Anterior cingulate cortex (tissue), 58 donors: ENCODE data around the gene KLK10.

Experiments used
- DNase-seq, 58 donors: peaks; one replicate each; lab custom pipeline; 2025; lab: John Stamatoyannopoulos, UW

KLK10 gene

DNA sequence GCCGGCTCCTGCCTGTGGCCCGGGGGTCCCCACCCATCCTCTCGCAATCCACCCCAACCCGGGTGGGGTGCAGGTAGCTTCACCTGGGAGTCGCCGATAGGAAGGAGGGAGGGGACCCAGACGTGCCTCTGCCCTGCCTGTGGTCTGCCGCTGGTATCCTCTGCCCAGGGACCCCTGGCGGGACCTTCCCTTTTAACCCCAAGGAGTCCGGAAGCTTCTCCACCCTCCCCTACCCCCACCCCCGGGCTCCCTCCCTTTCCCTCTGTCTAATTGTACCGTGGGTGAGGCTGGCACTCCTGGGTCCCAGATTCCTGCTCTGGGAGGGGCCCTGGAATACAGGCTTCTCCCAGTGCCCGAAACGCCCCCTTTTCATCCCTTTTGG lies at the start of gene KLK10:
KLK10 (minus strand) TSS at position 166 of the 382 bp plus-strand sequence. CDS start 579 bp downstream, outside the sequence.
- DNase-seq: no peak

DNA sequence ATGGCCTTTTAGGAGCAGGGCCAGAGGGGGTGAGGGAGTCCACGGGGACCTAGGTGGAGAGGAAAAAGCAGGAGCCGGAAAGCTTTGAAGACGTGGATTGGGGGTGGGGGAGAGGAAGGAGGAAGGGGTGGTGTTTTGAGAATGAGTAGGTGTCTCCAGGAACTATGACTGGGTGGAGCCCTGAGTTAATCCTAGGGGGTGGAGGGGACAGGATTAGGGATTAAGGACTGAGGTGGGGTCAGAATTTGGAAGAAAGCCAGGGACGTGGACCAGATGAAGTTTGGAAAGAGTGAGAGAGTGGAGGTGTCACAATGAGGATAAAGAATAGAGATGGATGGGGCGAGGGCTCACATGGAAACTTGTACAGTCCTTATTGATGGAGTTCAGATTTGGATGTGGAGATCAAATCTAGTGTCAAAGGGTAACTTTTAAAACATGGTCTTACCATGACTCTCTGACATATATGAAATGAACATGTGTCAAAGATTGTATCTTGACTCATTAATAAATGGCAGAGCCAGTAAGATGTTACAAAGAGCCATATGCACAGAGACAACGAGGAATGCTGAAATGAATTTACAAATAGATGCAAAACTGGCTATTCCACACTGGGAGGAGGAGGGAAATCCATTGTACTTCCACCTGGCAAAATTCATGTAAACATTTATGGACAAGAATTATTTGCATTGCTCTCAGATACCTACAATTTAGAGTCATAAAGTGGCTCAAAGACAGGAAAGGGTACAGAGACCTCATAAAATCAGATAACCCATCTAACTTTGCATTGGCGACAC lies 47.1 kb upstream of the KLK10 start:
- DNase-seq: no peak

GRCh38 chr19:51065221-51065960 lies 45.9 kb upstream of the KLK10 start:
- DNase-seq: no peak

GRCh38 chr19:51064534-51065220 lies 45.2 kb upstream of the KLK10 start, which contains the start of gene KLK13:
Gene KLK13, minus strand, starts transcription at chr19:51065092. Its CDS starts 25 bp downstream, at chr19:51065067.
- no peak for DNase-seq

DNA sequence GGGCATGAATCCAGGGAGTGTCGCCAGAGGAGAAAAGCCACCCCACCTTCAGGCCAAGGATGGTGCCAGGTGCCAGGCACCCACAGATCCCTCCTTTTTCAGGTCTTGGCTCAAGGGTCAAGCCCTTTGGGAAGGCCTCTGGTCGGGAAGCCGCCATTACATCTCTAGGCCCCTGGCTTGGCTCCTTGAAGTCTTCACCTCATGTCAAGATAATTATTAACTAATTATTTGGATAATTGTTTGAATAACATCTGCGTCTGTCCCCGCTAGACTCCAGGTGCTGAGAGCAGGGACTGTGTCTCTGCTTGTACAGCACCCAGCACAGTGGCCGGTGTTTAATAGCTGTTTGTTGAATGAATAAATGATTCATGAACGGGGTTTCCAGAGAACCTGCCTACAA lies 44.2 kb upstream of the KLK10 start:
- DNase-seq: no peak

GRCh38 chr19:51060973-51061372 lies 41.5 kb upstream of the KLK10 start:
- DNase-seq: no peak

GRCh38 chr19:51060336-51060735 lies 40.8 kb upstream of the KLK10 start:
- no peak for DNase-seq

- no peak for DNase-seq
Measured at GRCh38 chr19:51059715-51060114, 40.2 kb upstream of the KLK10 start.

- DNase-seq: no peak
Measured at GRCh38 chr19:51055866-51056265, 36.4 kb upstream of the KLK10 start.

DNA sequence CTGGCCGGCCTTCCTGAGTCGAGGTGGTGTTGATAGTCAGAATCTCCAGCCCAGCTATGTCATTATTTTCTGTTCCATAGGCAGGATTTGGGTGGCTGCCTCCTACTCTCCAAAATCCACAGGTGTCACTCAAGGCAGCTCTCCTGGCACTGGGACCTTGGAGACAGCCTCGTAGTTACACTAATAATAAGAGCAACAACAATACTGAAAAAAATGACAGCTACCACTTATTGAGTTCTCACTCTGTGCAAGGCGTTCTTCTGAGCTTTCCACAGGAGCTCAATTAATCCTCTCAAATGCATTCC lies 27.5 kb upstream of the KLK10 start:
- DNase-seq: no peak

DNA sequence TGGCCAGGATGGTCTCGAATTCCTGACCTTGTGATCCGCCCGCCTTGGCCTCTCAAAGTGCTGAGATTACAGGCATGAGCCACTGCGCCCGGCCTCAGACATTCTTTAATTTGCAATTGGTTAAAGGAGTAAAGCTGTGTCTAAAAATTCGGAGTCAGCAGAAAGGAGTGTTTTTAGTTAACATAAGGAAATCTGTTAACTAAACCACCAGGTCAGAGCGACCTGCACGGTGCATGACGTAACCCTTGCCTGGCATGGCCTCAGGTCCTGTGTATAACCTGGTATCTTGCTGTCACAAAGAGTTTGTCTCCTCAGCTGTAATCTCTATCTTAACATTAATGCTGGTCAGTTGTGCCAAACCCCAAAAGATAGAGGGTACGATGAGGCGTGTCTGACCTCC lies 24.8 kb upstream of the KLK10 start:
- no peak for DNase-seq

DNA sequence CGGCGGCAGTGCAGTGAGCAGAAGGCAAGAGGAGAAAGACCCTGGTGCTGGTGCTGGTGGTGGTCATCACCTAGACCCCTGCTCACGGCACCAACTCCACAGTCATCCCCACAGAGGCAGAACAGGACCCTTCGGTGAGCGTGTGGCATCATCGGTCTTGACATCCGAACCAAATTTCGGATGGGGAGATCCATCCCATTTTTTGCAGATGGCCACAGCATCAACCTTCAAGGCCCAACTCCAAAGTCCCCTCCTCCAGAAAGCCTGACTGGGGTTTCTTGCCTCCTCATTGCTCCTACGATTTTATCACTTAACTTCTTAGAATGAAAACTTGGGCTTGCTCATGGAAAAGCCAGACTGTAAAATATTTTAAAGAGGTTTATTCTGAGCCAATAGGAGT lies 24.0 kb upstream of the KLK10 start:
- no peak for DNase-seq

GRCh38 chr19:51040151-51040550 lies 20.6 kb upstream of the KLK10 start:
- DNase-seq: no peak

GRCh38 chr19:51036519-51036918 lies 17.0 kb upstream of the KLK10 start:
- DNase-seq: no peak

DNA sequence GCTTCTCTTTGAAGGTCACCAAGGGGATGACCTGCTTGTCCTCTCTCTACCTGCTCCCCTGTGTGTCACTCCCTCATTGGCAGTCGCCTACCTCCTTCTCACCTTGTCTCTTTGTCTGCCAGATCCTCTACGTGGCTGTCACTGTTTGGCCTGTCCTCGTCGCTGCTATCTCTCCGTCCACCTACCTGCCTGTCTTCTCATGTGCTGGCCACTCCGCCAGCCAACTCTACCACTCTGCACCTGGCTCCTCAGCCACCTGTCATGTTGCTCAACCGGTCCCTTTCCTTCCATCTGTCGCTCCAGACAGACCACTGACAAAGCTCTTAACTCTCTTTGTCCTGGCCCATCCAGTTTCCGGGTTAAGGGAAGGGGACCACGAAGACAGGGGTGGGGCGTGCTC lies 15.2 kb upstream of the KLK10 start, which contains the start of gene KLK12:
KLK12 (minus strand) TSS at position 299 of the 400 bp plus-strand sequence. CDS start 381 bp downstream, outside the sequence.
- DNase-seq: no peak

DNA sequence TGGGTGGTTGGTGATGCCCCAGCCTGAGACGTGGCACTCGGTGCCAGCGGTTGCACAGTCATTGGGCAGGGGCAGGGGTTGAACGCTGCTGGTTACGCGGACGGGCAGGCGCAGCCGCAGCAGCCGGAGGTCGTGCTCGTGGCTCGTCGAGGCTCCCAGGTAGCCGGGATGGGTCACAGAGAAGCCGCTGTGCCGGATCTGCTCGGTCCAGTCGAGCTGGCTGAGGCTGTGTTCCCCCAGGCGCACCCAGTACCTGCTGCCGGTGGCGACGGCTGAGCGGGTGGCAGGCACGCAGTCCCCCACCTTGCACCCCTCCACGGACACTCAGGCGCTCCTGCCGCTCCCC lies 12.3 kb upstream of the KLK10 start:
- DNase-seq: no peak

DNA sequence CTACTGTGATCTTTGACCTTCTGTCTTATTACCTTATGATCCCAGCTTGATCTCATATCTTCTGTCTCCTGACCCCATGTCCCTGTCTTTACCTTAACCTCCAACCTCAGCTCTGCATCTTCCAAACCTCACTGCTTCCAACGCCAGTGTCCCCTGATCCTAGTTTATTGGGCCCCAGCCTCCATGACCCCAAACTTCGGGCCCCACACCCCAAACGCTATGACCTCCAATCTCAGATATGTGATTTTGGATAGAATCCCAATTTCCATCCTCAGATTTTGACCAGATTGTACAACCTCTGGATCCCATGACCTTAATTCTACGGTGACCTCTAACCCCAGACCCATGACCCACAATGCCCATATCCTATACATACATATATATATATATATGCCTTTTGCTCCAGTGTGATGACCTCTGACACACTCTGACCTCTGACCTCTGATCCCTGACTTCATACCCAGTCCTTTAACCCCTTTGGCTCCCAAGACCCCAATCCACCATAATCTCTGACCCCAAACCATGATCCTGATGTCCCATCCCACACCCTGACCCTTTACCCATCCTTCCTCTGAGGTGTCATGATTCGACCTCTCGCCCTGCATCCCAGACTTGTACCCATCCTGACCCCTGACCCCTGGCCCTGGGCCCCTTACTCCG lies 11.8 kb upstream of the KLK10 start:
- DNase-seq: no peak

DNA sequence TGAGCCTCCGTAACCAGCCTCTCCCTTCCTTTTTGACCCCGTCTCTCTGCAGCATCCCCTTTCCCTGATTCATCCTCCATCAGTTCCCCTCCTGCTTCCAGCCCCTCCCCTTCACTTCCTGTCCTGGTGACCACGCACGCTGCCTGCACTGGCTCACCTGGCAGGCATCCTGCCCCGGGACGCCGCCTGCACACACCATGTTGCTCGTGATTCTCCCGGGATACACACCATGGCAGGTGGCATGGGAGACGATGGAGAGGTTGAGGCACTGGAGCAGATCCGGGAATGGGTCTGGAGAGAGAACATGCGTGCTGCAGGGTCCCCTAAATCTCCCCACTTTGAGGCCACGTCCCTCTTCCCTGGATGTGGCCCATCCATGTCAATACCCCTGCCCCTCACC lies 11.1 kb upstream of the KLK10 start:
- no peak for DNase-seq

DNA sequence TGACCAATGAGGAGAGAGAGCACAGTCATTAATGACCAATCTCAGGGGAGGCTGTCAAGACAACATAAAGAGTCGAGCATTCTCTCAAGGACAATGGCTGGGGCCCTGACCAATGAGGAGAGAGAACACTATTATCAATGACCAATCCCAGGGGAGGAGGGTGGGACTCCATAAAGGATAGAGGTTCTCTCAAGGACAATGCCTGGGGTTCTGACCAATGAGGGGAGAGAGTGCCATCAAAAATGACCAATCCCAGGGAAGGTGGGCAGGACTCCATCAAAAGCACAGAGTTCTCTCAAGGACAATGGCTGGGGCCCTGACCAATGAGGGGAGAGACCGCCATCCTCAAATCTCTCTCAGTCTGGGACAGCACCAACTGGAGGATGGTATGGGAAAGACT lies 10.2 kb upstream of the KLK10 start:
- no peak for DNase-seq

GRCh38 chr19:51027873-51028272 lies 8.4 kb upstream of the KLK10 start:
- no peak for DNase-seq
